ENCODE data around the gene TET2. TPM values are rescaled to one million over a fixed set of nuclear protein-coding genes. Genes with fewer than 3 reads are reported as not detected.

Gene TET2
- polyA plus RNA-seq, 1 experiment = 16.2 TPM

DNA sequence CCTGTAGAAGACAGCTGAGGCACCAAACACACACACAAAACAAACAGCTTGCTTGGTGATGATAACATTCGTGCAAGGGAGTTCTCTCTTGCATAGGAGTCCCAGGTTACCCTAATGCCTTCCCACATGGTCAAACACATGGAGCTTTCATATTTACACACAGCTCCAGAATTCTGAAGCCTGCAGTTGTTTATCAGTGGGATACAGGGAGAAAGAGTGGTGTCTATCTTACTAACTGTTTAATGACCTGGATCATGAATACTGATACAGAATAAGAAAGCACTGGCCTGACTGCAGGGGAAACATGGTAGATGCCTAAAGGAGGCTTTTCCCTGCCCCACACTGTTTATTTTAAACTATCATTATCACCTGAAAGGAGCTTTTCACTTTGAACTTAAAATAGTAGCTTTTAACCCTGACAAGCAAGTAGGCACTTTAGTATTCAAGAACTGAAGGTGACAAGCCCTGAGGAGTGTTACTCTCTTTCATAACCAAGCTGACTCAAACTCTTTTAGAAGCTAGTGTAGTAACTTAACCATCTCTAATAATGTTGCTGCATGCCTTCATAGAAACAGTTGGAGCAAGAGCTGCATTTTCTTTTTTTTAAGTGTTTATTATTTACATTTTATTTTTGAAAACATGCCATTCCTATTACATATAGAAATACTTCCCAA lies 15.6 kb downstream of the TET2 start:
- TF ChIP-seq, protein P1, sequence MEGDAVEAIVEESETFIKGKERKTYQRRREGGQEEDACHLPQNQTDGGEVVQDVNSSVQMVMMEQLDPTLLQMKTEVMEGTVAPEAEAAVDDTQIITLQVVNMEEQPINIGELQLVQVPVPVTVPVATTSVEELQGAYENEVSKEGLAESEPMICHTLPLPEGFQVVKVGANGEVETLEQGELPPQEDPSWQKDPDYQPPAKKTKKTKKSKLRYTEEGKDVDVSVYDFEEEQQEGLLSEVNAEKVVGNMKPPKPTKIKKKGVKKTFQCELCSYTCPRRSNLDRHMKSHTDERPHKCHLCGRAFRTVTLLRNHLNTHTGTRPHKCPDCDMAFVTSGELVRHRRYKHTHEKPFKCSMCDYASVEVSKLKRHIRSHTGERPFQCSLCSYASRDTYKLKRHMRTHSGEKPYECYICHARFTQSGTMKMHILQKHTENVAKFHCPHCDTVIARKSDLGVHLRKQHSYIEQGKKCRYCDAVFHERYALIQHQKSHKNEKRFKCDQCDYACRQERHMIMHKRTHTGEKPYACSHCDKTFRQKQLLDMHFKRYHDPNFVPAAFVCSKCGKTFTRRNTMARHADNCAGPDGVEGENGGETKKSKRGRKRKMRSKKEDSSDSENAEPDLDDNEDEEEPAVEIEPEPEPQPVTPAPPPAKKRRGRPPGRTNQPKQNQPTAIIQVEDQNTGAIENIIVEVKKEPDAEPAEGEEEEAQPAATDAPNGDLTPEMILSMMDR (IDR thresholded peaks at IDR 0.05; ENCODE audit: low read depth, low read length) = no peak
- H3K27me3 ChIP-seq (ENCODE audit: control insufficient read depth, insufficient read depth, low read length) = no peaks in the 10 kb centered on the region
- H3K27ac ChIP-seq (ENCODE audit: low read depth, low read length) = no peak overlapping the region
- H3K9me3 ChIP-seq (ENCODE audit: control insufficient read depth, insufficient read depth, low read length) = no peaks in the 10 kb centered on the region
- ChIA-PET POLR2A (interaction anchor here (1.1 kb wide), 1 partner anchor 74 kb away, joined by 3 read pairs; no protein-coding TSS in a partner anchor), CTCF (interaction anchor here (1.1 to 2.4 kb wide), 2 partner anchors 34 to 312 kb away, joined by 3 to 10 read pairs; partner anchors contain the start of gene PPA2)
- no peak overlapping the region for H3K4me3 ChIP-seq (ENCODE audit: low read depth, low read length)
- no peak for DNase-seq (ENCODE audit: low read depth, low spot score)

DNA sequence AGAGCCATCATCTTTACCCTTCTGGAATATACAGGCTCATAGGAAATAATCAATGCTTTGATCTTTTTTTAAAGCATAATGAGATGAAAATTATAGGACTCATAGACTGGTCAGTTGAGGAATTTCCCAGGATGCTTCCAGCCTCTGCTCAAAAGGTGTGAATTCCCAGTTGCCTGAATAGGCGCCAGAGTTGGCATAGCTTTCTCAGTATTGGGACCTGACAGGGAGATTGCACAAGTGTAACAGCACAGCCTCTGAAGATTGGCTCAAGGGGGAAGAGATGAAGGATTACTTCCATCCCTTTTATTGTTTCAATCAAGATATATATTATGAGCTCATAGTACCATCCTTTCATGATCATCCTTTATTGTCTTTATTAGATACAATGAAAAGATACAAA lies 17.9 kb downstream of the TET2 start:
- no peak for DNase-seq (ENCODE audit: low read depth, low spot score)
- Histone ChIP-seq H3K27me3 (ENCODE audit: control insufficient read depth, insufficient read depth, low read length) (no peaks in the 10 kb centered on the region), H3K9me3 (ENCODE audit: control insufficient read depth, insufficient read depth, low read length) (no peaks in the 10 kb centered on the region), H3K27ac (ENCODE audit: low read depth, low read length) (no peak overlapping the region), H3K4me3 (ENCODE audit: low read depth, low read length) (no peak overlapping the region)
- CTCF ChIA-PET = interaction anchor here (1.0 to 1.3 kb wide), 2 partner anchors 40 to 309 kb away, joined by 3 to 4 read pairs; partner anchors contain the start of gene PPA2
- POLR2A ChIA-PET = no interaction called here
- TF ChIP-seq, protein P1 (IDR thresholded peaks at IDR 0.05; ENCODE audit: low read depth, low read length) = no peak

- TF ChIP-seq, protein P1 (IDR thresholded peaks at IDR 0.05; ENCODE audit: low read depth, low read length) = no peak
- CTCF ChIA-PET = no interaction called here
- no peaks in the 10 kb centered on the region for H3K27me3 ChIP-seq (ENCODE audit: control insufficient read depth, insufficient read depth, low read length)
- no peak overlapping the region for H3K4me3 ChIP-seq (ENCODE audit: low read depth, low read length)
- no peak for DNase-seq (ENCODE audit: low read depth, low spot score)
- no peak overlapping the region for H3K27ac ChIP-seq (ENCODE audit: low read depth, low read length)
- POLR2A ChIA-PET = no interaction called here
- H3K9me3 ChIP-seq (ENCODE audit: control insufficient read depth, insufficient read depth, low read length) = no peaks in the 10 kb centered on the region
Measured at GRCh38 chr4:105166066-105166465, 19.4 kb downstream of the TET2 start.

- DNase-seq (ENCODE audit: low read depth, low spot score) = no peak
- ChIA-PET POLR2A (no interaction called here), CTCF (no interaction called here)
- H3K27ac ChIP-seq (ENCODE audit: low read depth, low read length) = no peak overlapping the region
- no peaks in the 10 kb centered on the region for H3K27me3 ChIP-seq (ENCODE audit: control insufficient read depth, insufficient read depth, low read length)
- H3K9me3 ChIP-seq (ENCODE audit: control insufficient read depth, insufficient read depth, low read length) = no peaks in the 10 kb centered on the region
- no peak overlapping the region for H3K4me3 ChIP-seq (ENCODE audit: low read depth, low read length)
- TF ChIP-seq, protein P1 (IDR thresholded peaks at IDR 0.05; ENCODE audit: low read depth, low read length) = no peak
Measured at GRCh38 chr4:105170711-105171110, 24.0 kb downstream of the TET2 start.

GRCh38 chr4:105171912-105172311 lies 25.2 kb downstream of the TET2 start:
- DNase-seq (ENCODE audit: low read depth, low spot score) = no peak
- no peaks in the 10 kb centered on the region for H3K9me3 ChIP-seq (ENCODE audit: control insufficient read depth, insufficient read depth, low read length)
- H3K4me3 ChIP-seq (ENCODE audit: low read depth, low read length) = no peak overlapping the region
- ChIA-PET CTCF (interaction anchor here (1.0 to 1.3 kb wide), 2 partner anchors 31 to 302 kb away, joined by 3 read pairs; partner anchors contain the start of gene PPA2), POLR2A (no interaction called here)
- H3K27ac ChIP-seq (ENCODE audit: low read depth, low read length) = no peak overlapping the region
- H3K27me3 ChIP-seq (ENCODE audit: control insufficient read depth, insufficient read depth, low read length) = no peaks in the 10 kb centered on the region
- TF ChIP-seq, protein P1 (IDR thresholded peaks at IDR 0.05; ENCODE audit: low read depth, low read length) = no peak

Measured in AG04450 (cell line).